ENCODE measurements around the gene SINHCAF.
"Not testable (repeated sequence)": the region's sequence is repeated elsewhere in the genome, so short reads cannot be mapped to it uniquely, and the experiment has no call there.

Gene SINHCAF

DNA sequence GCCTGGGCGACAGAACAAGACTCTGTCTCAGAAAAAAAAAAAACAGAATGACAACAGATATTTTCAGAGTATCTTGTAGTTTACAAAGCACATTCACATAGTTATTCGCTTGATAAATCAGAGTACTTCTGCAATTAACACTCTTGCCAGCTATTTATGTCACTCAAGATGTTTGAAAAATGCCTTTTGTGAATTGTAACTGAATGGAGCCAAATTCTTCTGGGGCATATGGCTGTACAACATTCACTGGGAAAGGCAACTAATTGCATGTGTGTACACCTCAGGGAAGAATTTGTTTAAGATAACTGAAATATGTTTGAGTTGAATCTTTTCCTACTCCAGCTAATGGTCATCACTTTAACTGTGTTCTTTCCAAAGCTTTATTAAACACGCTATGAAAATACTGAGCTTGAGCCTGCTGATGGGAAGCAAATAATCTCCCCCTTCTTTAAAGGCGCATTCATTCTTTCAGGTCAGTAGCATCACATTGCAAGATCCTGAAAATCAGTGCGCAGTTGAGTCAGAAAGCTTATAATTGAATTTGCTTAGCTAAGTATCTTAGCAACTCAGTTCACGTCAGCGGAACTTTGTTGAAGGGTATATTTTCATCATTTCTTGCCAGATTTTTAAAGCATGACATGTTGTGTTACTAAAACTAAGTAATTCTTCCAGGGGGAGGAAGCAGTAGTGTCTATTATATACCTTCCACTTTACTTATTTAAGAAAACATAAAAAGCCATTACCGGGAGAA, 66.6 kb downstream of the SINHCAF start:
- DNase-seq, result no peak

DNA sequence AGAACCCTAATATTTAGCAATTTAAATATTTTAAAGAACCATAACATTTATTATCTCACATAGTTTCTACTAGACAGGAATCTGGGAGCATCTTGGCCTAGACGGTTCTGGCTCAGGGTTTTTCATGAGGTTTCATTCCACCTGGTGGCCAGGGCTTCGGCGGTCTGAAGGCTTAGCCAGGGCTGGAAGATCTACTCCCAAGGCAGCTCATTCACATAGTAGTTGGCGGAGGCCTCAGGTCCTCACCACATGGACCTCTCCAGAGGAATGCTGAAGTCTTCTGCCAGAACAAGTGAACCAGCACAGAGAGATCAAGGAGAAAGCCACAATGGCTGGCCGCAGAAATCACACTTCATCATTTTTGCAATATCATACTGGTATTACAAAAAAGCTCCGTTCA, 68.2 kb downstream of the SINHCAF start:
- DNase-seq, result no peak

DNA sequence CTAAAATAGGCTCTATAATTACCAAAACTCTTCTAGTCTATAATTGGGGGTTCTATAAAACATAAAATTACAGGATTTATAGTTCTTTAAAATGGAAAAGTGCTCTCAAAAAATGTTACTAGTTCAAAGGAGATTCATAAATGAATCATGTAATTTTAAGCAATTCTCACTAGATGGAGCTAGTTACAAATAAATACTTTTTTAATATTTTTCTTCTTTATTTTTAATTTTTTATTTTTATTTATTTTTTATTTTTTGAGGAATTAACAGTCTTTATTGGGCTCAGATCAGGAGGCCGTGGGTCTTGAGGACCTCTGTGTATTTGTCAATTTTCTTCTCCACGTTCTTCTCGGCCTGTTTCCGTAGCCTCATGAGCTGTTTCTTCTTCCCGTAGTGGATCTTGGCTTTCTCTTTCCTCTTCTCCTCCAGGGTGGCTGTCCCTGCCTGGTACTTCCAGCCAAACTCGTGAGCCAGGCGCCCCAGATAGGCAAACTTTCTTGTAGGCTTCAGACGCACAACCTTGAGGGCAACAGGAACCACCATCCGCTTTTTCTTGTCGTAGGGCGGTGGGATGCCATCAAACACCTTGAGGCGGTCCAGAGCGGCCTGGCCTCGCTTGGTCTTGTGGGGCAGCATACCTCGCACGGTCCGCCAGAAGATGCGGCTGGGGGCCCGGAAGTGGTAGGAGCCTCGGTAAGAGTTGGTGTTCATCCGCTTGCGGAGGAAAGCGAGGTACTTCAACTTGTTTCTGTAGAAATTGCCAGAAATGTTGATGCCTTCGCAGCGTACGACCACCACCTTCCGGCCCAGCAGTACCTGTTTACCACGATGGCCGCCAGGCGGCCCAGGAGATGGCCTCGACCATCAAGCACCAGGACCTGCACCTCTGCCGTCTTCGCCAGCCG, 74.0 kb downstream of the SINHCAF start:
- DNase-seq, result not testable (repeated sequence)

DNA sequence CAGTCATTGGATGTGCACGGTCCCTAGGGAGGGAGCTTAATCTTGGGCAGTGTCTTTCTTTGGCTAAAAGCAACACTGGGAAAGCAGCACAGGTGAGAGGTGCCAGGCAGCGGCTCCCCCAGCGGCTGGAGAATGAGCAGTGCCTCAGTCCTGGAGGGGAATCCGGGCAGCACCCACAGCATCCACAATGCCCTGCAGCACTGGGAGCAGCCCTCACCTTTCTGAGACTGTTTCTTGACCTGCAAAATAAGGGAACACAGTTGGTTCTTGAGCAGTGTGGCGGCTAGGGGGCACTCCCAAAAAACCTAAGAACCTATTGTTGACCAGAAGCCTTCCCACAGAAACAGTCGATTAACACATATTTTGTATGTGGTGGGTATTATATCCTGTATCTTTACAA, 75.8 kb downstream of the SINHCAF start:
- DNase-seq, result no peak

DNA sequence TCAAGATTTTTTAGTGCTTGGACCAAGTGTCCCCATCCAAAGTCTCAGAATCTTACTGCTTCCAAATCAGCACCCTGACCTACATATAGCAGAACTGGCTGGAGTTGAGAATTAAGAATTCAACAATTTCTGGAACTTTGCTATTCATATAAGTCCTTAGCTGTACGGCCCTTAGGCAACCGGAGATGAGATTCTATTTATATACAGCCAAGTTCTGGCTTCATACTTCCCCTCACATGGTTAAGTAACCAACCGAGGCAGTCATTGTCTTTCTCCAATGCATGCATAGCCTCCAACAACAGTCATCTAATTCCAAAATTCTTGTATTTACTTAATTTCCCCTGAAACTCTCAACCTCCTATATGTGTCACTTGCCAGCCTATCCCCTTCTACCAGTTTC, 76.6 kb downstream of the SINHCAF start:
- DNase-seq, result no peak

DNA sequence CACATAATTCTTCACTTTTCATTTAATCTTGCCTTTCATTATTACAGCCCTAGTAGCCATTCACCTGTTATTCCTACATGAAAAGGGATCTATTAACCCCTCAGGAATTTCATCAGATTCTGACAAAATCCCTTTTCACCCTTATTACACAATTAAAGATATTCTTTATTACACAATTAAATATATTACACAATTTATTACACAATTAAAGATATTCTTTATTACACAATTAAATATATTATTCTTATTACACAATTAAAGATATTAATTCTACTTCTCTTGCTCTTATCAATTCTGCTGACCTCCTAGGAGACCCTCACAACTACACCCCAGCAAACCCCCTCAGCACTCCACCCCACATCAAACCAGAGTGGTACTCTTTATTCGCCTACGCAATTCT, 77.1 kb downstream of the SINHCAF start:
- DNase-seq, result no peak

DNA sequence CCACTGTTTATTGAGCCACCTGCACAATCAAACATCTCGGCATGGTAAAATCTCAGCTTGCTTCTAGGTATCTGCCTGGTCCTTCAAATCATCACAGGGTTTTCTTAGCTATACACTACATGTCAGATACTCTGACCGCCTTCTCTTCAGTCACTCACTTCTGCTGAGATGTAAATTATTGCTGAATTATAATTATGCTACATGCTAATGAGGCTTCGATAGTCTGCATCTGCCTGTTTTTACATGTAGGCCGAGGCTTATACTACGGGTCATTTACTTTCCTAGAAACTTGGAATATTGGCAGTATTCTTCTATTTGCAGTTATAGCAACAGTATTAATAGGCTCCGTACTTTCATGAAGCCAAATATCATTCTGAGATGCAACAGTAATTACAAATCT, 77.6 kb downstream of the SINHCAF start:
- DNase-seq, result no peak

DNA sequence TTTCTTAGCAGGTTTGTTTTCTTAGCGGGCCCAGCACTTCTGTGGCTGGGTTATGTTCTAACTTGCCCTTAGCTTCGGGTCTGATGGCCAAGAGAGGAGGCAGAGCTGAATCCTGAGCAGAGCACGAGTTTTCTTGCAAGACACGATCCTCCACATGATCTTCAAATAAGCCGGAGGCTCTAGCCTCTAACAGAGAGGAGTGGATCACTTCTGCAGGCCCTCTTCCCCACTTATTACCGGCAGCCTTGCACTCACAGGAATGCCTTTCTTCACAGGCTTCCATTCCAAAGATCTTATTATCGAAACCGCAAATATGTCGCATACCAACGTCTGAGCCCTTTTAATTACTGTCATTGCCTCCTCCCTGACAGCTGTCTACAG, 79.5 kb downstream of the SINHCAF start:
- no peak for DNase-seq

DNA sequence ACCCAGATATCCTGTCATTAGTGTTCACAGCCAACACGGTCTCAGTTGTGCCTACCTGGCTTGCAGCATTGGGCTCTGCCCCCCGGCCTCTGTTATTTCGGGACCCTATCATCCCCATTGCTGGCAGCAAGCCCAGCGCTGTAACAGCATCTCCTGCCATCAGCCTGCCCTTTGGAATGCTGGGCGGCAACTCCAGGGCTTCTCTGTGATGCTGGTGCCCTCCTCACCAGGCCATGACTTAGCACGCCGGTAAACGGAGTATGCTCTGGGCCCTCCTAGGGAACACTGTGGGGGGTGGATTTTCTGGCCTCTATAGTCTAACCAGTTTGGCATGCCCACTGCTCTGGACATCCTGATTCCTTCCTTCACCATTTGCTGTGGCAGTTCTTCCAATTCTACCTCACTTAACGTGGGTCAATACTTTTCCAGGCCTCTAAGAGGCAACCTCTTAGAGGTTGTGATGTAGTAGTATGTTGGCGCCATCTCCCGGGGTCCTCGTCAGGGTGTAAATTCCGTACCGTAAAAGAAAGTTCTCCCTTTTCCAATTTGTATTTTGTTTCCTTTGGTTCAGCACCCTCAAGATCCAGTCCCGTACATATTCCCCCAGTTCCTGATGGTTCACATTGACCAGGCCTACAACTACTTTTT, 80.0 kb downstream of the SINHCAF start:
- DNase-seq, result no peak

DNA sequence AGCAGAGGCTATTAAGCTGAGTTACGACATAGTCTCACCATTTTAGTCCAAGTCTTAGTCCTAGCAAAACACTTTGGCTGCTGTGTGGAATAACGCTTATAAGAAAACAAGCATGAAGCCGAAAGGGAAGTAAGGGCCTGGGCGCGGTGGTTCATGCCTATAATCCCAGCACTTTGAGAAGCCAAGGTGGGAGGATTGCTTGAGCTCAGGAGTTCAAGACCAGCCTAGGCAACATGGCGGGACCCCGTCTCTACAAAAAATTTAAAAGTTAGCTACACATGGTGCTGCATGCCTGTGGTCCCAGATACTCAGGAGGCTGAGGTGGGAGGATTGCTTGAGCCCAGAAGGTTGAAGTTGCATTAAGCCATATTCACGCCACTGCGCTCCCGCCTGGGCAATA, 83.5 kb downstream of the SINHCAF start:
- not testable (repeated sequence) for DNase-seq

DNA sequence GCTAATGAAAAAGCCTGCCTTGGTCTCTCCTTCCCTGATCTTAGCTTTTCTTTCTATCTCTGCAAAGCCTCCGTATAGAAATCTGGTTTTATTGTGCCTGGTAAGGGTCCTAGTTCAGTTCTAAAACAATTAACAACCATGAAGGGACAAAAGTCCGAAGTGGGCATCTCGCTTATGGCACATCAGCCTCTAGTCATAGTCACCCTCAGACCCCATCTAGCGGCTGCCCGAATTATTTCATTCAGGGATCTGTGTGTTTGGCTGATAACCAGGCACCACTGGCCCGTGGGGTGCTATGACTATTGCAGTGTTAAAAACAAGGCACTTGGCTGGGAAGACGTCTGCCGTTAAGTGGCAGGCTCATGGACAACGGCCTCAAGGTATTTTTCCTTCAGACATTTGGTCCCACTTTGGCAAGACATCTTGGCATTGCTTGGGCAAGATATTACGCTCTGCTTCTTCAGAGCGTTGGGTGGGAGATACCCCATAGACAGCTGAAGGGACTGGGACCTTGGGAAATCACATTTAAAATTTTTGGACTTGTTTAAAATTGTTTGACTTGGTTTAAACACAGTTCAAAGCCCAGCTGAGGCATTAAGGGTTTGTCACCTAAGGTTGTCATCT, 87.1 kb downstream of the SINHCAF start:
- DNase-seq, result no peak

DNA sequence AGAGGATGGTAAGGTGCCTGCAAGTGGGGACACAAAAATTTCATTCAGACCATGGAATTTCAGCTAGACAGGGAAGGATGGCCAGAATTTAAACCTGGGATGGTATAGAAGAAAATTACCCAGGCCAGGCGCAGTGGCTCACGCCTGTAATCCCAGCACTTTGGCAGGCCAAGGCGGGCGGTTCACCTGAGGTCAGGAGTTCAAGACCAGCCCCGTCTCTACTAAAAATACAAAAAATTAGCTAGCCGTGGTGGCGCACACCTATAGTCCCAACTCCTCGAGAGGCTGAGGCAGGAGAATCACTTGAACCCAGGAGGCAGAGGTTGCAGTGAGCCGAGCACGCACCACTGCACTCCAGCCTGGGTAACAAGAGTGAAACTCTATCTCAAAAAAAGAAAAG, 87.6 kb downstream of the SINHCAF start:
- not testable (repeated sequence) for DNase-seq

DNA sequence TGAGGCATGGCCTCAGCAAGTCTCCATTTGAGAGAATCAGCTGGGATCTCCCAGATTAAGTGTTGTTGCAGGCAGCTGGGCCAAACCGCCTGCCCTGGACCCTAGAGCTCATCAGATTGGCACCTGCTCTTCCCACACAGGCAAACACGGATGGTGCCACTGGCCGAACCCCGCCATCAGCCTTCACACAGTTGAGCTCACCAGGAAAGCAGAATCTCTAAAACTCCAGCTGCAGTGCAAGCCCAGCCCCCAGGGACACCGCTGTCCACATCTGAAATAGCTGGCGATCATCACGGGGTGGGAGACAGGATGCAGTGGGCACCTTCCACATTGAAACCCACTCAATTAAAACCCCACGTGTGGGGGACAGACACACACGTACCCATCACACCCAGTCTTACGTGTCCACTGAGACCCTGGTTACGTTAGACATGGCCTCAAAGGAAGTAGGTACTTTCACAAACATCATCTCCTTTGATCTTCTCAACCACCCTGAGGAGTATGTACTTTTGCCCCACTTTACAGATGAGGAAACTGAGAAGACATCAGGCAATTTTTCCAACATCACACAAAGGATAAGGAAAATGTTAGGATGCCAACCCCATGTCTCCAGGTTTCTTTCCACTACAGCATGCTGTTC, 88.8 kb downstream of the SINHCAF start:
- DNase-seq, result no peak

DNA sequence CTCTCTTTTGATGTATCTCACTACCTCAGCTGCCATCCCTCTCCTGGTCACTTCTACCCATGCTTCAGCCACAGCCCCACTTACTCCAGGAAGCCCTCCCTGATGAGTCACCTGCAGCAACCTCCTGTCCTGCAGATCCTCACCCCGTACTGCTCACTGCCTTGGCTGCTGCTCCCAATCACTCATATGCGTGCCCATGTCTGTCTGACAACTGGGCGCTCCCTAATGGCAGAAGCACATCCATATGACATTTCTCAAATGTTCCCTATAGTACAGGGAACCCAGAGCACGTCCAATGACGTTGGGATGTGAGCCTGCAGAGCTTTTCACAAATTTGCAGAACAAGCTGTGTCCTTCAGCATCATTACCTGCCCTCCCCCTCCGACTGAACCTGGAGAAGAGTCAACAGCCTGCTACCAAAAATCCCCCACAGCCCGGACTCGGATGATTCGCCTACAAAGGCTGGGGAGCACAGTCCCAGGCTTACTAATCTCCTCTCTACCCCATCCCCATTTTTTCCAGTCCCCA, 90.0 kb downstream of the SINHCAF start:
- no peak for DNase-seq

DNA sequence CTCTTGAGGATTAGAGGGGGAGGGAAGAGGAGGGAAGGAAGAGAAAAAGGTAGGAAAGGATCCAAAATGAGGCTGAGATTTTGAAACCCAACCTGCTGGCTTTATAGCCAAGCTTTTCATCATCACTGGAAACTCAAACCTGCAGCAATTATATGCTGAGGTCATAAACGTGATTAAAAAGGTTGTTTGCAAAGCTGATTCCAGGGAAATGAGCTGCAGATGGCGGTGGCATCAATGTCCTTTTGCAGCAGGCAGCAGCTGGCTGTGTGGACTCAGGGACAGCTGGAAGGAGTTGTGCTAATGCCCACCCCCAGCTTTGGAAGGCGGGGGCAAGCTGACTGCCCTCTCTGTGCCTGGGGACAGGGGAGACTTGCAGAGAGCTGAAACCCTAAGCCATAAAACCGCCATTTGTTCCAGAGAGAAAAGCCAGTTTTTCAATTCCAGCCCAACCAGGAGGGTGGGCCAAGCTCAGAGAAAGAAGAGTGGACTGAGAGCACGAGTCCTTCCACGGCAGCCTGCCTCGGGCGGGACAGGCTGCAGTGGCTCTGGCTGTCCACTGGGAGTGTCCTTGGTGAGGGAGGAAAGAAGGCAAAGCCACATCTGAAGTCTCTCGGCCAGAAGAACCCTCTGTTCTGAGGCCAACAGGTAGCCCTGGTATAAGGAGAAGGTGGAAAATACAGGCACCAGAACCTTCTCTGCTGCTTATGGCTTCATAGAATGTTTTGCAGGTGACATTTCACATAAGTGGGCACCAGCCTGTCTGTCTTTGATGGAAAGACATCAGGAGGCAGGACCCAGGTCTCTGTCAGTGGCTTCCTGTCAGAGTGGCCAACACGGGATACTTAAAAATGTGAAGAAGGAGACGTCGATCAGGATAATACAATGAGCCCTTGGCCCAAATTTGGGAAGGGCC, 90.7 kb downstream of the SINHCAF start:
- no peak for DNase-seq

DNA sequence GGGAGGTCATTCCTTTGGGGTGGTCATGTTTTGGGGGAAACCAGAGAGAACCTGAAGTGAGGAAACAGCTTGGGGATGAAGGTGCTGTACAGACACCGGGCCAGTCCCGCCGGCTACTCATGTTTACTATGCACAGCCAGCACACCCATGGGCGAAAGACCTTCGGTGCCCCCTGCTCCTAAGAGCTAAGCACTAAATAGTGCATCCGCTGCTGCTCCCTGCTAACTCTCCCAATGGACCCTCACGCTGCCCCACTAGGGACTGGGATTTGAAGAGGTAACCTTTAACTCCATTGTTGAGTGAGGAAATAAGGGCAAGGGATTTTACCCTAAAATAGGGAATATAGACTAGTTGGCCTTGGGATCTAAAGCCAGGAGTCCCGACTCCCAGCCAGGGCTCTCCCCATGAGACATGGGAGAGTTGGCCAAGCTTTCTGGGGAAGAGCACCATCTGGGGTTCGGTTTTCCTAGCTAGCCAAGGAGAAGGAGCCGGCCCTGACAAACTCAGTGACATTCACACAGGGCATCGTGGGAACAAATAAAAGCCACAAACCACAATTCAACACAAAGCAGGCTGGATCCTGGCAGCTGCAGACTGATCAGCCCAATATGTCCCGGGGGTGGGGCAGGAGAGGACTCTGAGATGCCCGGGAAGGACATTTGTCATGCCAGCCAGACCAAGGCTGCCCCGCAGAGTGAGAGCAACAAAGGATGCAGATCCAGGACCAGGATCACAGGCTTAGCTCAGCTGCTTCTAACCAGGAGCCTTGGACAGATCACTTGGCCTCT, 91.7 kb downstream of the SINHCAF start:
- DNase-seq, result no peak

DNA sequence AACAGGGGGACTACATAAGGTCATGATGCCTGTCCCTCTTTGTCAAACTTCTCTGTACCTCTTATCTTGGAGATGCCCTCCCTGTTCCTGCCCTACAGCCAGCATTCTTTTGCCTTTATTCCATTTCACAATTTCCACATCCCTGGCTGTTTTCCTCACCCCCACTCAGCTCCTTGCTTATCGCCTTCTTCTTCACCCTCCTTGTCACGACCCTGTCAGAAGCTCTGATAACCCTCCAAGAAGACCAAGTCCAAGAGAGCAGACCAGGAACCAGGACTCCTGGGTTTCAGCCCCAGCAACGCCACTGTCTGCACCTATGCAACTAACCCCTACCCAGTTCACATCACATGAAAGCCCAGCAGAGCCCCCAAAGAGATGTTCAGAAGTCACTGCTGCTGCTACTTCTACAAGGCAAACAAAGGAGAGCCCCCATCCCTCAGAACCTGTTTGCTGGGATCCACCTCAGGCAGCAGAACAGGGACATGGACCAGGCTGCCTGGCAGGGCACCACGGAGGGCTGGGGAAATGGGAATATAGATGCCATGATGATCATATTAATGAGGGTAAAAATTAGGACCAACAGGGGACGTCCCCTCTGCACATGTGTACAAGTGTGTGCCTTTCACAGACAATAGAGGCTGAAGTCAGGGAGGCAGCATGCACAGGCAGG, 92.8 kb downstream of the SINHCAF start:
- DNase-seq, result no peak

DNA sequence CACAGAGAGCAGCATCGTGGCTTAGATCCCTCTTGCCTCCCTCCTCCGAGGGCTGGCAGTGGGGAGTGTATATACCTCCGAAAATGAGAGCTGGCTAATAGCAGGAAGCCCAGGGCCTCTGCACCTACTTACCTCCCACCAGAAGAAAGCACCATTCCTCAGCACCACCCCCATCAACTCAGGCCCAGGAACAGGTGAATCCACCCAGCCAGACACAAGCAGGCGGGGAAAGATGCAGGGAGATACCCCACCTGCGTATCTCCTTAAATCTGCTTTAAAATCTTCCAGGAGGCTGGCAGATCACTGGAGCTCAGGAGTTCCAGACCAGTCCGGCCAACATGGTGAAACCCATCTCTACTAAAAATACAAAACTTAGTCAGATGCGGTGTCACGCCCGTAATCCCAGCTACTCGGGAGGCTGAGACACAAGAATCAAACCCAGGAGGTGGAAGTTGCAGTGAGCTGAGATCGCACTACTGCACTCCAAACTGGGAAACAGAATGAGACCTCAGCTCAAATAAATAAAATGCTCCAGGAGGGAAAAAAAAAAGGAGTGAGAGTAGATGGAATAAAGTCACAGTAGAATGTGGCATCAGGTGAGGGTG, 93.5 kb downstream of the SINHCAF start:
- no peak for DNase-seq

DNA sequence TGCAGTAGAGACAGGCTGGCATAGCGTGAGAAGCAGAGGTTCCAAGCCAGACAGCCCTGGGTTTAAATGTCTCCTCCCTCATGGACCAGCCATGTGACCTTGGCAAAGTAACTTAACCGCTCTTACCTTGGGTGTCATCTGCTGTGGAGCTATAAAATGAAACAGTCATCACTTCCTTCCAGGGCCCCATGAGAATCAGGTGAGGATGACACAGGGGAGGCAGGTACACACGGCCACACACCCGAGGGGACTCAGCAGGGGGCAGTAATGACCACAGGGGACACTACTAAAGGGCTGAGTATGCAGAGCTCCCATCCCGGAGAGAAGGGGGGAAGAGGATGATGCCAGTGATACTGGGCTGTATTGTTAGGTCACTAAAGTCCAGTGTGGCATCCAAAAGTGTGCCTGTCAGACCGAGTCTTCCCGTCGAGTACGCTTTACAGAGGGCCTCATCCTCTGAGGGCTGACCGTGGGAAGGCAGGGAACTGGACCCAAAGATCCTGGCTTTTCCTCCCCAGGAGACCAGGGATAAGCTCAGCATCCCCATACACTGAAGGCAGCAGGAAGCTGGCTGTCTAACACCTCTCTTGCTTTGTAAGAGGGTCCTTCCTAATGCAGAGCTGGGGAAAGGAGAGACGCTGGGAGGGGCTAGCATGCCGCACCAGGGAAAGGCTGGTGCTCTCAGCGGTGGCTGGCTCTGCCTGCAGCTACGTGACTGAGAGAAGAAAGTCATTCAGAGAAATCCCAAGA, 94.2 kb downstream of the SINHCAF start:
- no peak for DNase-seq
